ENCODE data around the gene TRIM37.

The TRIM37 gene

GRCh38 chr17:59000022-59000421 is 106.7 kb downstream of the TRIM37 start:
- H3K79me2 ChIP-seq (ENCODE audit: insufficient read depth, low read depth), result no peaks in the 10 kb centered on the region
- no peaks in the 10 kb centered on the region for H3K36me3 ChIP-seq (ENCODE audit: insufficient read depth)
- H3K27ac ChIP-seq, result no peak overlapping the region
- no peaks in the 10 kb centered on the region for H4K20me1 ChIP-seq (ENCODE audit: insufficient read depth)
- no peak overlapping the region for H3K4me3 ChIP-seq (IDR thresholded peaks at IDR 0.05; ENCODE audit: insufficient read depth, low read depth, low read length)
- no peak overlapping the region for H3K9ac ChIP-seq
- no peak for TF ChIP-seq CTCF (conservative IDR thresholded peaks at IDR 0.05; ENCODE audit: low read depth, low read length)
- no peak overlapping the region for H2AFZ ChIP-seq (ENCODE audit: low read depth)
- peaks cover 7% of the 10 kb centered on the region for H3K4me1 ChIP-seq (ENCODE audit: low read depth, poor library complexity, severe bottlenecking)
- H3K4me2 ChIP-seq, result no peak overlapping the region
- no peaks in the 10 kb centered on the region for H3K27me3 ChIP-seq (ENCODE audit: insufficient read depth, low read depth)

GRCh38 chr17:58999500-58999899 is 107.2 kb downstream of the TRIM37 start:
- no peaks in the 10 kb centered on the region for H4K20me1 ChIP-seq (ENCODE audit: insufficient read depth)
- TF ChIP-seq CTCF (conservative IDR thresholded peaks at IDR 0.05; ENCODE audit: low read depth, low read length), result no peak
- no peak overlapping the region for H2AFZ ChIP-seq (ENCODE audit: low read depth)
- H3K4me1 ChIP-seq (ENCODE audit: low read depth, poor library complexity, severe bottlenecking), result peaks cover 3% of the 10 kb centered on the region
- no peaks in the 10 kb centered on the region for H3K36me3 ChIP-seq (ENCODE audit: insufficient read depth)
- H3K4me3 ChIP-seq (IDR thresholded peaks at IDR 0.05; ENCODE audit: insufficient read depth, low read depth, low read length), result no peak overlapping the region
- H3K4me2 ChIP-seq, result no peak overlapping the region
- no peak overlapping the region for H3K9ac ChIP-seq
- no peaks in the 10 kb centered on the region for H3K27me3 ChIP-seq (ENCODE audit: insufficient read depth, low read depth)
- H3K79me2 ChIP-seq (ENCODE audit: insufficient read depth, low read depth), result no peaks in the 10 kb centered on the region
- H3K27ac ChIP-seq, result no peak overlapping the region

DNA sequence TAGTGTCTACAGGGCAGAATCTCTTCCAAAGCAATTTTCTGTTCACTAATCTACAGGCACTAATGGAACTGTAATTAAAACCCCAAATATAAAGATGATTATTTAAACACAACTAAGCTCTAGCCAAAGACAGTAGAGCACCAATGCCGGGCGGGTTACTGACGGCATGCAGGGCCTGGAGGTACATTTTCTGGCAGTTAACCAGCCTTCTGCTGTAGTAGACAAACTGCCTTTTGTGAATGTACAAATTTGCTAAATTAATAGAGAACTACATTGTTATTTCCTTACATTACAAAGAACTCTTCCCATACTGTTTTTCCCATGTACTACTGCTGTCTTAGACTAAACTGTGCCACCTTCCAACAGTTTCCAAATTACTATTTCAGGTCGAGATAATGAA is 107.8 kb downstream of the TRIM37 start:
- H4K20me1 ChIP-seq (ENCODE audit: insufficient read depth), result no peaks in the 10 kb centered on the region
- no peak overlapping the region for H3K27ac ChIP-seq
- H3K4me3 ChIP-seq (IDR thresholded peaks at IDR 0.05; ENCODE audit: insufficient read depth, low read depth, low read length), result no peak overlapping the region
- no peaks in the 10 kb centered on the region for H3K4me1 ChIP-seq (ENCODE audit: low read depth, poor library complexity, severe bottlenecking)
- H3K4me2 ChIP-seq, result no peak overlapping the region
- no peak overlapping the region for H2AFZ ChIP-seq (ENCODE audit: low read depth)
- TF ChIP-seq CTCF (conservative IDR thresholded peaks at IDR 0.05; ENCODE audit: low read depth, low read length), result no peak
- H3K79me2 ChIP-seq (ENCODE audit: insufficient read depth, low read depth), result no peaks in the 10 kb centered on the region
- H3K36me3 ChIP-seq (ENCODE audit: insufficient read depth), result no peaks in the 10 kb centered on the region
- H3K27me3 ChIP-seq (ENCODE audit: insufficient read depth, low read depth), result no peaks in the 10 kb centered on the region
- no peak overlapping the region for H3K9ac ChIP-seq

GRCh38 chr17:58997756-58998553 is 108.7 kb downstream of the TRIM37 start:
- H3K9ac ChIP-seq, result no peak overlapping the region
- no peaks in the 10 kb centered on the region for H3K36me3 ChIP-seq (ENCODE audit: insufficient read depth)
- H3K4me3 ChIP-seq (IDR thresholded peaks at IDR 0.05; ENCODE audit: insufficient read depth, low read depth, low read length), result no peak overlapping the region
- no peak overlapping the region for H3K27ac ChIP-seq
- H3K79me2 ChIP-seq (ENCODE audit: insufficient read depth, low read depth), result no peaks in the 10 kb centered on the region
- H3K4me1 ChIP-seq (ENCODE audit: low read depth, poor library complexity, severe bottlenecking), result no peaks in the 10 kb centered on the region
- H3K4me2 ChIP-seq, result no peak overlapping the region
- TF ChIP-seq CTCF (conservative IDR thresholded peaks at IDR 0.05; ENCODE audit: low read depth, low read length), result no peak
- no peaks in the 10 kb centered on the region for H4K20me1 ChIP-seq (ENCODE audit: insufficient read depth)
- H3K27me3 ChIP-seq (ENCODE audit: insufficient read depth, low read depth), result no peaks in the 10 kb centered on the region
- H2AFZ ChIP-seq (ENCODE audit: low read depth), result no peak overlapping the region

Data from KMS-11 (cell line).